ENCODE results near the gene MIF4GD. TPM values are rescaled to one million over a fixed set of nuclear protein-coding genes. Genes with fewer than 3 reads are reported as not detected.
"Not testable (repeated sequence)": the region's sequence is repeated elsewhere in the genome, so short reads cannot be mapped to it uniquely, and the experiment has no call there.

The MIF4GD gene
- total RNA-seq, 1 donor from 2014 or later = 19.0 TPM

GRCh38 chr17:75307957-75308731 lies 37.1 kb upstream of the MIF4GD start:
- peaks cover 5% of the 10 kb centered on the region for H3K4me1 Mint-ChIP-seq (ENCODE audit: low read depth)
- no peaks in the 10 kb centered on the region for H3K9me3 Mint-ChIP-seq (ENCODE audit: low read depth)
- H3K27ac Mint-ChIP-seq (ENCODE audit: unreplicated experiment) = no peak overlapping the region
- H3K36me3 Mint-ChIP-seq (ENCODE audit: low read depth) = no peaks in the 10 kb centered on the region
- DNase-seq (ENCODE audit: low spot score) = no peak
- H3K4me3 Mint-ChIP-seq (ENCODE audit: unreplicated experiment) = no peak overlapping the region
- no peak for TF ChIP-seq CTCF (IDR thresholded peaks at IDR 0.05)
- H3K27me3 Mint-ChIP-seq (ENCODE audit: low read depth) = no peaks in the 10 kb centered on the region

- no peak for TF ChIP-seq CTCF (IDR thresholded peaks at IDR 0.05)
- H3K4me1 Mint-ChIP-seq (ENCODE audit: low read depth) = no peaks in the 10 kb centered on the region
- H3K4me3 Mint-ChIP-seq (ENCODE audit: unreplicated experiment) = no peak overlapping the region
- H3K27me3 Mint-ChIP-seq (ENCODE audit: low read depth) = no peaks in the 10 kb centered on the region
- no peak overlapping the region for H3K27ac Mint-ChIP-seq (ENCODE audit: unreplicated experiment)
- no peak for DNase-seq (ENCODE audit: low spot score)
- H3K9me3 Mint-ChIP-seq (ENCODE audit: low read depth) = no peaks in the 10 kb centered on the region
- peaks cover 1% of the 10 kb centered on the region for H3K36me3 Mint-ChIP-seq (ENCODE audit: low read depth)
Observed at GRCh38 chr17:75301502-75302206, 30.6 kb upstream of the MIF4GD start.

- DNase-seq (ENCODE audit: low spot score) = no peak
- H3K27me3 Mint-ChIP-seq (ENCODE audit: low read depth) = no peaks in the 10 kb centered on the region
- no peak overlapping the region for H3K27ac Mint-ChIP-seq (ENCODE audit: unreplicated experiment)
- TF ChIP-seq CTCF (IDR thresholded peaks at IDR 0.05) = no peak
- H3K9me3 Mint-ChIP-seq (ENCODE audit: low read depth) = no peaks in the 10 kb centered on the region
- no peaks in the 10 kb centered on the region for H3K4me1 Mint-ChIP-seq (ENCODE audit: low read depth)
- peaks cover 1% of the 10 kb centered on the region for H3K36me3 Mint-ChIP-seq (ENCODE audit: low read depth)
- H3K4me3 Mint-ChIP-seq (ENCODE audit: unreplicated experiment) = no peak overlapping the region
Observed at GRCh38 chr17:75301049-75301448, 30.0 kb upstream of the MIF4GD start.

- no peak overlapping the region for H3K4me3 Mint-ChIP-seq (ENCODE audit: unreplicated experiment)
- no peaks in the 10 kb centered on the region for H3K9me3 Mint-ChIP-seq (ENCODE audit: low read depth)
- H3K27me3 Mint-ChIP-seq (ENCODE audit: low read depth) = no peaks in the 10 kb centered on the region
- TF ChIP-seq CTCF (IDR thresholded peaks at IDR 0.05) = no peak
- no peaks in the 10 kb centered on the region for H3K4me1 Mint-ChIP-seq (ENCODE audit: low read depth)
- H3K27ac Mint-ChIP-seq (ENCODE audit: unreplicated experiment) = no peak overlapping the region
- DNase-seq (ENCODE audit: low spot score) = no peak
- H3K36me3 Mint-ChIP-seq (ENCODE audit: low read depth) = peaks cover 1% of the 10 kb centered on the region
Observed at GRCh38 chr17:75300280-75300679, 29.2 kb upstream of the MIF4GD start.

GRCh38 chr17:75295201-75296158 lies 24.4 kb upstream of the MIF4GD start:
- no peak for DNase-seq (ENCODE audit: low spot score)
- Mint-ChIP-seq H3K4me3 (ENCODE audit: unreplicated experiment) (no peak overlapping the region), H3K27ac (ENCODE audit: unreplicated experiment) (no peak overlapping the region), H3K9me3 (ENCODE audit: low read depth) (no peaks in the 10 kb centered on the region), H3K36me3 (ENCODE audit: low read depth) (no peaks in the 10 kb centered on the region), H3K4me1 (ENCODE audit: low read depth) (no peaks in the 10 kb centered on the region), H3K27me3 (ENCODE audit: low read depth) (no peaks in the 10 kb centered on the region)
- no peak for TF ChIP-seq CTCF (IDR thresholded peaks at IDR 0.05)

- not testable (repeated sequence) for H3K36me3 Mint-ChIP-seq (ENCODE audit: low read depth); H3K27ac Mint-ChIP-seq (ENCODE audit: unreplicated experiment); H3K27me3 Mint-ChIP-seq (ENCODE audit: low read depth); DNase-seq (ENCODE audit: low spot score); H3K4me3 Mint-ChIP-seq (ENCODE audit: unreplicated experiment); H3K9me3 Mint-ChIP-seq (ENCODE audit: low read depth)
- peaks cover 11% of the 10 kb centered on the region for H3K4me1 Mint-ChIP-seq (ENCODE audit: low read depth)
Observed at GRCh38 chr17:75292810-75293448, 21.9 kb upstream of the MIF4GD start.

Measured in chondrocyte (in vitro differentiated cells).